Esophagus squamous epithelium (tissue), 4 donors: ENCODE results near the gene C1QTNF9B.

Experiments used
- CTCF ChIP-seq, 6 experiments: fragments of 450-650 bp in 4 of 6; fragments of 200-600 bp in 2 of 6; sonication (generic) in 2 of 6; IDR thresholded peaks; one replicate each; pipeline ENCODE4 v1.5.1; 2016 to 2019; ENCODE audit warnings: antibody characterized with exemption in 6 of 6, mild to moderate bottlenecking in 4 of 6, moderate library complexity in 4 of 6
- POLR2A ChIP-seq, 4 donors: fragments of 450-650 bp; IDR thresholded peaks; one replicate each; pipeline ENCODE4 v1.6.1; 2017; ENCODE audit warnings: antibody characterized with exemption in 4 of 4, mild to moderate bottlenecking in 4 of 4, moderate library complexity in 3 of 4

DNA sequence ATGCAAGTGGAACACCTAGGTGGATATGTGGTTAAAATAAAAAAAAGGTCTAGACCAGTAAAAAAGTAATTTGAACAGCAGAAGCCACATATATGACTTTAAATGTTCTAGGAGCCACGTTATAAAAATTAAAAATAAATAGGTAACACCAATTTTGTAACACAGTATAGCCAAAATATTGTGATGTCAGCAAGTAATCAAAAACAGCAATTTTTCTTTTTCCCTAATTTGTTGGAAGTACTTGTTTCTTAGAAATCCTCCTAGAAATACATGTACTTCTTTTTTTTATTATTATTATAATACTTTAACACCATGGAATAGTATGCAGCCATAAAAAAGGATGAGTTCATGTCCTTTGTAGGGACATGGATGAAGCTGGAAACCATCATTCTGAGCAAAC is 25.7 kb upstream of the C1QTNF9B start:
- TF ChIP-seq POLR2A (IDR thresholded peaks at IDR 0.05): no peak
- TF ChIP-seq CTCF (IDR thresholded peaks at IDR 0.05): no peak
